DND-41 (cell line): ENCODE data around the gene DLK2.

Experiments
- ATAC-seq: fragments of 200-7000 bp; cut with Tn5 transposase; 3 replicates; pipeline ENCODE4 v1.9.1; 2021; ENCODE audit warnings: low read depth; ENCODE audit not compliant: insufficient read depth
- DNase-seq: peaks from one replicate; pipeline ENCODE4 v3.0.0-alpha.2; 2020
- H2AFZ ChIP-seq: 2 replicates; pipeline ENCODE4 v1.6.0; 2012; ENCODE audit warnings: low read depth, low read length
- H3K27ac ChIP-seq: 2 replicates; pipeline ENCODE4 v1.5.1; 2012; ENCODE audit warnings: low read length, inconsistent platforms
- H3K27me3 ChIP-seq: fragments of 200-600 bp; sonication (generic); 2 replicates; pipeline ENCODE4 v1.6.0; 2012; ENCODE audit warnings: low read length, mild to moderate bottlenecking, inconsistent platforms; ENCODE audit not compliant: insufficient read depth, poor library complexity
- H3K36me3 ChIP-seq: 2 replicates; pipeline ENCODE4 v1.5.1; 2012; ENCODE audit warnings: low read length, inconsistent platforms; ENCODE audit not compliant: insufficient read depth
- H3K4me1 ChIP-seq: 2 replicates; pipeline ENCODE4 v1.5.1; 2012; ENCODE audit warnings: mild to moderate bottlenecking, low read length; ENCODE audit not compliant: insufficient read depth
- H3K4me2 ChIP-seq: 2 replicates; pipeline ENCODE4 v1.6.0; 2012; ENCODE audit warnings: mild to moderate bottlenecking, moderate library complexity, low read length, inconsistent platforms; ENCODE audit not compliant: insufficient read depth
- H3K4me3 ChIP-seq, 2 experiments: fragments of 200-600 bp in 1 of 2; shearing (Covaris generic) in 1 of 2; 2 replicates each; pipeline ENCODE4 v1.5.1; 2012 to 2016; ENCODE audit warnings: inconsistent platforms in 2 of 2, low read length in 2 of 2, mild to moderate bottlenecking in 2 of 2, low read depth in 1 of 2, moderate library complexity in 1 of 2
- H3K79me2 ChIP-seq: 2 replicates; pipeline ENCODE4 v1.6.0; 2012; ENCODE audit warnings: low read length, inconsistent platforms; ENCODE audit not compliant: insufficient read depth
- H3K9ac ChIP-seq: 2 replicates; pipeline ENCODE4 v1.6.0; 2012; ENCODE audit warnings: low read depth, mild to moderate bottlenecking, inconsistent platforms, low read length, moderate library complexity
- H3K9me3 ChIP-seq: 2 replicates; pipeline ENCODE4 v1.5.1; 2012; ENCODE audit warnings: low read length, moderate library complexity, mild to moderate bottlenecking, inconsistent platforms; ENCODE audit not compliant: insufficient read depth, severe bottlenecking
- H4K20me1 ChIP-seq: 2 replicates; pipeline ENCODE4 v1.6.0; 2012; ENCODE audit warnings: low read length; ENCODE audit not compliant: insufficient read depth
- CTCF ChIP-seq: IDR thresholded peaks from 2 replicates; pipeline ENCODE4 v1.5.1; 2012; ENCODE audit warnings: borderline replicate concordance, low read length, moderate library complexity, mild to moderate bottlenecking; ENCODE audit not compliant: poor library complexity, severe bottlenecking; ENCODE audit errors: extremely low read depth
- EZH2 ChIP-seq: IDR thresholded peaks from 3 replicates; pipeline ENCODE4 v1.6.1; 2012; ENCODE audit warnings: borderline replicate concordance, low read depth, mild to moderate bottlenecking, moderate library complexity, low read length, inconsistent platforms; ENCODE audit not compliant: severe bottlenecking

DLK2 gene

GRCh38 chr6:43408259-43408658, 47.1 kb downstream of the DLK2 start:
- H3K4me2 ChIP-seq, result no peak overlapping the region
- no peak for TF ChIP-seq EZH2
- no peak for TF ChIP-seq CTCF
- H3K9me3 ChIP-seq, result peaks cover 9% of the 10 kb centered on the region
- H2AFZ ChIP-seq, result no peak overlapping the region
- H3K4me1 ChIP-seq, result no peaks in the 10 kb centered on the region
- DNase-seq, result no peak
- H4K20me1 ChIP-seq, result no peaks in the 10 kb centered on the region
- no peak overlapping the region for H3K9ac ChIP-seq
- H3K27ac ChIP-seq, result no peak overlapping the region
- peaks cover 10% of the 10 kb centered on the region for H3K27me3 ChIP-seq
- no peak overlapping the region for H3K4me3 ChIP-seq
- ATAC-seq, result no peak
- no peaks in the 10 kb centered on the region for H3K36me3 ChIP-seq
- no peaks in the 10 kb centered on the region for H3K79me2 ChIP-seq

- no peak overlapping the region for H2AFZ ChIP-seq
- no peak overlapping the region for H3K4me2 ChIP-seq
- H3K79me2 ChIP-seq, result no peaks in the 10 kb centered on the region
- no peaks in the 10 kb centered on the region for H3K4me1 ChIP-seq
- H4K20me1 ChIP-seq, result no peaks in the 10 kb centered on the region
- peaks cover 11% of the 10 kb centered on the region for H3K27me3 ChIP-seq
- no peak for TF ChIP-seq CTCF
- no peak for TF ChIP-seq EZH2
- H3K9me3 ChIP-seq, result no peaks in the 10 kb centered on the region
- H3K27ac ChIP-seq, result no peak overlapping the region
- no peak overlapping the region for H3K9ac ChIP-seq
- no peaks in the 10 kb centered on the region for H3K36me3 ChIP-seq
- ATAC-seq, result no peak
- no peak overlapping the region for H3K4me3 ChIP-seq
- no peak for DNase-seq
Observed at GRCh38 chr6:43407296-43407695, 48.1 kb downstream of the DLK2 start.

- H2AFZ ChIP-seq, result no peak overlapping the region
- no peak for DNase-seq
- H3K9me3 ChIP-seq, result no peaks in the 10 kb centered on the region
- TF ChIP-seq CTCF, result no peak
- TF ChIP-seq EZH2, result no peak
- no peak for ATAC-seq
- H3K36me3 ChIP-seq, result no peaks in the 10 kb centered on the region
- H3K4me1 ChIP-seq, result no peaks in the 10 kb centered on the region
- H3K9ac ChIP-seq, result no peak overlapping the region
- H3K27ac ChIP-seq, result no peak overlapping the region
- H3K79me2 ChIP-seq, result no peaks in the 10 kb centered on the region
- H3K4me3 ChIP-seq, result no peak overlapping the region
- H3K27me3 ChIP-seq, result peaks cover 11% of the 10 kb centered on the region
- H3K4me2 ChIP-seq, result no peak overlapping the region
- no peaks in the 10 kb centered on the region for H4K20me1 ChIP-seq
Observed at GRCh38 chr6:43405354-43405753, 50.0 kb downstream of the DLK2 start.

GRCh38 chr6:43402820-43403219, 52.5 kb downstream of the DLK2 start:
- no peak for TF ChIP-seq CTCF
- no peak for TF ChIP-seq EZH2
- H3K36me3 ChIP-seq, result no peaks in the 10 kb centered on the region
- ATAC-seq, result no peak

More at GRCh38 chr6:43402820-43403219, 52.5 kb downstream of the DLK2 start:
- Histone ChIP-seq H2AFZ (no peak overlapping the region), H3K27ac (no peak overlapping the region), H3K4me3 (no peak overlapping the region), H3K27me3 (peaks cover 14% of the 10 kb centered on the region), H3K4me2 (no peak overlapping the region), H3K79me2 (no peaks in the 10 kb centered on the region), H3K4me1 (no peaks in the 10 kb centered on the region), H4K20me1 (no peaks in the 10 kb centered on the region), H3K9me3 (no peaks in the 10 kb centered on the region), H3K9ac (no peak overlapping the region)
- no peak for DNase-seq
